ENCODE measurements around the gene SEC14L5.
A peak's percentile ranks its signal among the peaks of the same experiment; 100 is the strongest.

The SEC14L5 gene

GRCh38 chr16:5016967-5017677 lies 59.0 kb downstream of the SEC14L5 start:
- DNase-seq, result no peak

DNA sequence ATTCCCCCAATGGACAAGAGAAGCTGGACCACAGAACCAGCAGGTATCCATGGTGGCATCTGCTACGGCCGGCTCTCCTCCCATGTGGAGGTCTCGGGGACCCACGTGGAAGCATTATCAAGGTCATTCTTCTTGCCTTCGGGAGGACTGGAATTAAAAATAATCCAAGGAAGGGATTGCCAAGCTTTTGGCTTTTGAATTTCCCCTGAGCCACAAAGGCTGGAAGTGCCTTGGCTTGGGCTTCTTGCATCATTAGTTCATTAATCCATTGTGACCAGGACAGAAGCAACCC lies 59.5 kb downstream of the SEC14L5 start:
- no peak for DNase-seq

DNA sequence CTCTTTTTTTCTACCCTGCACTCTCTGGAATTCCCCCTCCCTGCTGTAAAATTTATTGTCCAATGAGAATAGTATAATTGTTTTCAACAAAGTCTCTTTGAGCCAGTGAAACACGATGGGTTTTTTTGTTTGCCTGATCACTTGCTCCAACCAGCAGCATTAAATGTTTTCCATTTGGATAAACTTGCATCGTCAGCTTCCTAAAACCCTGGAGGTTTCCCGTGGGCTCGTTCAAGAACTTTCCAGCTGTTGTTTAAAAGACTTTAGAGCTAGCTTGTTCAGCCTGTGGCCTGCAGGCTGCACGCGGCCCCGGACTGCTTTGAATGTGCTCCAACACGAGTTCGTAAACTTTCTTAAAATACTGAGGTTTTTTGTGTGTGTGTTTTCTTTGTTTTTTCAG lies 60.7 kb downstream of the SEC14L5 start:
- no peak for DNase-seq

DNA sequence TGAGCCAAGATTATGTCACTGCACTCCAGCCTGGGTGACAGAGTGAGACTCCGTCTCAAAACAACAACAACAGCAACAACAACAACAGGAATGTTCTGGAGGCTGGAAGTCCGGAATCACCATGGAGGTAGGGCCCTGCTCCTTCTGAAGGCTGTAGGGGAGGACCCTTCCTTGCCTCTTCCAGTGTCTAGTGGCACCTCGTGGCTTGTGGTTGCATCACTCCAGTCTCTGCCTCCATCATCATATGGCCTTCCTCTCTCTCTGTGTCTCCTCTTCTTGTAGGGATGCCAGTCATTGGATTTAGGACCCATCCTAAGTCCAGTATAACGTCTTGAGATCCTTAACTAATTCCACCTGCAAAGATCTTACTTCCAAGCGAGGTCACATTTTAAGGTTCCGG lies 61.6 kb downstream of the SEC14L5 start:
- DNase-seq, result no peak

DNA sequence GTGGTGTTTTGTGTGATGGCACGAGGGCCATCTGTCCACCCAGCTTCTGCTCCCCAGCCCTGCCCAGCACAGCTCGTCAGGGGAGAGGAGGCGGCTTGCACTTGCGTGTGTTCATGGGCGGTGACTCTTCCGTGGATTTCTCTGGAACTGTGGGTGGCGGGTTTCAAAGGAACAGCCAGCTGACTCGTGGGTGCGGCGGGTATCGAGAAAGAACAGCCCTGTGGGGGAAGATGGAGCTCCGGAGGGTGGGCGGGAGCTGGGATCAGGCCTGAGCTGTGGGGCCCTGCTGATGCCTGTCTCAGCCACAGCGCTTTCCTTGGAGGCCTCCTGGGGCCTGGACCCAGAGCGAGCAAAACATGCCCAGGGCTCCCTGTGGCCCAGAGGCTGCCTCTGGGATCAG lies 62.4 kb downstream of the SEC14L5 start:
- DNase-seq, result no peak

DNA sequence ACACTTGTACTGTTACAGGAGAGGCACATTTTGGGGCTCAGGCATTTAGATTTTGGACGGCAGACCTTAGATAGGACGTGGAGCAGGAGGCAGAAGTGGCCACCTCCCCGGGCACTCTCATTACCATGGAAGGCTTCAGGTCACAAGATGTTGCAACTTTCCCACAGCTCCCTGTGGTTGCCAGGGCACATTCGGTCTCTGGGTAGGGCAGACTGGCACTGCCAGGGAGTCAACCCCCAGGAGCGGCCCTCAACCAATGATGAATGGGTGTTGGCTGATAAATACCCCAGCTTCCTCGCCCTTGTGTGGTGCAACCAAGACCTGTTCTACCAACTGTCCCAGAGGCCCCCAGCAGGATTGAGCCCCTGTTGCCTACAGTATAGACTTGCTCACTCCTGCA lies 64.4 kb downstream of the SEC14L5 start:
- DNase-seq, result no peak

DNA sequence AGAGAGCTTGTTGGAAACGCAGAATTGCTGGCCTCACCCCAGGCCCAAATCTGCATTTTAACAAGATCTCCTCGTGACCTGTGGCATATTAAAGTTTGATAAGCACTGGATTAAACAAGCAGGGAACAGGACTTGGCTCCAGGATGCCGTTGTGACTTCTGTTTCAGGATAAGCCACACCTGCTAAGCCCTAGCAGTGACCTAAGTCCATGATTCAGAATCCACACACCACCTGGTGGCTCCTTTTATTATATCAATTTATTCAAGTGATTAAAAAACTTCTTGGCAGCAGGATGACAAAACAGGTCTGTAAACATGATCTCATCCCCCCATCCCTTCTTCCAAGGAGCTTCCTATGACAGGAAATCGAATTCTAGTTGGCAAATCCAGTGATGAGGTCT lies 66.5 kb downstream of the SEC14L5 start:
- no peak for DNase-seq

DNA sequence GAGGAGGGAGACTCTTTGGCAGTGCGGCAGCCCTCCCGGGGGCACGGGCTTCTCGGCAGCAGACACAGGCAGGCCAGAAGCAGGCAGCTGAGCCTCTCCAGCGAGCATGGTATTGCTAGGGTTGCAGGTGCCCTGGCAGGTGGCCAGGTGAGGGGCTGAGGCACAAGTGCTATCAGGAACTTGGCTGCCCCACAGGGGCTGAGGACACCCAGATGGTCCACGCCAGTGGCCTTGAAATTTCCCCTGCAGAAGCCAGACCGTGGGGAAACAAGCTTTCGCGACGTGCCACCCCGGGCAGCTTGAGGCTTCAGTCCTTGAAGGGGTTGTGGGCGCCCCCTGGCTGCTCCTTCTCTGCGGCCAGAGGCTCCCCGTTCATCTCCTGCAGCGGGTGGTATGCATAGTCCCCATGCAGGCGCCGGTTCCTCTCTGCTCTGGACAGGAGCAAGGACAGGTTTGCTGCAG lies 67.1 kb downstream of the SEC14L5 start:
- no peak for DNase-seq

DNA sequence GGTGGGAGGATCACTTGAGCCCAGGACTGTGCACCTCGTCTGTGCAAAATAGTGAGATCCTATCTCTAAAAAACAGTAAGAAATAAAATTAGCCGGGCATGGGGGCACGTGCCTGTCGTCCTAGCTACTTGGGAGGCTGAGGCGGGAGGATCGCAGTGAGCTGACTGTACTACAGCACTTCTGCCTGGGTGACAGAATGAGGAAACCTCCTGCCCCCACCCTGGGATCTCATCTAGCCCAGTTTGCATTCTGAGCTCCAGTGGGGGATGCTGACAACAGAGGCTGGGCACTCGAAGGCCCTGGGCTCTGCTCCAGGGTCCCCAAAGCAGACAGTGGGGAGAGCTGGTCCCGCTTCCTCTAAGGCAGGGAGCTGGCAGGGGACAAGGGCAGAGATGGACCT lies 68.5 kb downstream of the SEC14L5 start:
- DNase-seq, result no peak

DNA sequence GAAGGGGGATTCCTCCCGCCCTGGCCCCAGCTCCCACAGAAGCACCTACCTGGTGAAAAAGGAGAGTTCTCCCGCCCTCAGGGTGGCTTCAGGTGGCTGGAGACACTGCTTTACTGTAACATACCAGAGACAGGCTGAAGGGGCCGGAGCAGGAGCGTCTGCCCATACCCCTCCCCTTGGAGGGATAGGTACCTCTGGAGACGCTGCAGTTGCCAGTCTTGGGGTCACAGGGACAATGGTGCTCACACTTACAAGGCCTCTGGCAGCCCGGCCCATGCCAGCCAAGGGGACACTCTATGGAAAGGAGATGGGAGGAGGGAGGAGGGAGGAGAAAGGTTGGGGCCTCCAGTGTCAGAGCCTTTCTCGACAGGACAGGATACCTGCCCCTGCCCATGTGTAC lies 69.0 kb downstream of the SEC14L5 start:
- no peak for DNase-seq

DNA sequence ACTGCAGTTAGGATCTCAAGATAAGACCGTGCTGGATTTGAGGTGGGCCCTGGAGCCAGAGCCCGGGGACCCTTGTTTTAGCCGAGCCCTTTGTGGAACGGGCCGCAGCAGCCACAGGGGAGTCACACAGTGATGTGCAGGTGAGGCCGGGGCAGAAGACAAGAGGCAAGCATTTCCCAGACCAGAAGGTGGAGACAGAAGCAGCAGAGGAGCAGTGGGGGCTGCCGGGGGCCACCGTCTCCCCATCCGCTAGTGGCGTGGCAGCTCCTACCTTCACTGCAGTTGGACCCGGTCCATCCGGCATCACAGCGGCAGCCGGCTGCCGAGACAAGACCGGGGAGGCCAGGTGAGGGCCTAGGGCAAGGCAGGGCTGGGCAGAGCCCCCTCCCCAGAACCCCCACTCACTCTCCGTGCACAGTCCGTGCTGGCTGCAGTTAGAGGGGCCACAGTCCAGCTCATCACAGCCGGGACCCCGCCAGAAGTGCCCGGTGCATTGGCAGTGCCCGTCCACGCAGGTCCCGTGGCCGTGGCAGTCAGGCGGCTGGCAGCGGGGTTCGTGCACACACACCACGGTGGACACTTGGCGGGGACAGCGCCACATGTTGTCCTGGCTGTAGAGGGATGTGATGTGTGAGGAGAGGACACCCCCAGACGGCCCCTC lies 69.6 kb downstream of the SEC14L5 start:
- DNase-seq, result no peak

- no peak for DNase-seq
These were observed 70.9 kb downstream of the SEC14L5 start for GRCh38 chr16:5028950-5029475.

GRCh38 chr16:5030251-5030870 lies 72.2 kb downstream of the SEC14L5 start:
- DNase-seq, result no peak

DNA sequence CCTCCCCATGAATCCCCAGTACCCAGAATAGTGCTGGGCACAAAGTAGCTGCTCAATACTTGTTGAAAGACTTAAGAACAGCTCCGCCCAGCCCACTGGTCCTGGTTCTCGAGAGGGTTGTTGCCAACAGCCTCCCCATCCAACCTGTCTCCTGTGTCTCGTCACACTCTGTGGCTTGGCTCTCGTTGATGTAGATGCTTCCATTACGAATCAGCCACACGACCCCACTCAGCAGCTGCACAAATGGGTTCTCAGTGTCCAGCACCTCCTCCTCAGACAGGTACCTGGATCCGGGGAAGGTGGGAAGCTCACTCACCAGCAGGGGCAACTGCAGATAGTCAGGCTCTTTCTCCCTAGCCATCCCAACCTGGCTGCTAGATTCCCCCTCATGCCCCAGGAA lies 73.5 kb downstream of the SEC14L5 start:
- DNase-seq, result no peak

GRCh38 chr16:5032748-5033167 lies 74.6 kb downstream of the SEC14L5 start:
- DNase-seq, result no peak

DNA sequence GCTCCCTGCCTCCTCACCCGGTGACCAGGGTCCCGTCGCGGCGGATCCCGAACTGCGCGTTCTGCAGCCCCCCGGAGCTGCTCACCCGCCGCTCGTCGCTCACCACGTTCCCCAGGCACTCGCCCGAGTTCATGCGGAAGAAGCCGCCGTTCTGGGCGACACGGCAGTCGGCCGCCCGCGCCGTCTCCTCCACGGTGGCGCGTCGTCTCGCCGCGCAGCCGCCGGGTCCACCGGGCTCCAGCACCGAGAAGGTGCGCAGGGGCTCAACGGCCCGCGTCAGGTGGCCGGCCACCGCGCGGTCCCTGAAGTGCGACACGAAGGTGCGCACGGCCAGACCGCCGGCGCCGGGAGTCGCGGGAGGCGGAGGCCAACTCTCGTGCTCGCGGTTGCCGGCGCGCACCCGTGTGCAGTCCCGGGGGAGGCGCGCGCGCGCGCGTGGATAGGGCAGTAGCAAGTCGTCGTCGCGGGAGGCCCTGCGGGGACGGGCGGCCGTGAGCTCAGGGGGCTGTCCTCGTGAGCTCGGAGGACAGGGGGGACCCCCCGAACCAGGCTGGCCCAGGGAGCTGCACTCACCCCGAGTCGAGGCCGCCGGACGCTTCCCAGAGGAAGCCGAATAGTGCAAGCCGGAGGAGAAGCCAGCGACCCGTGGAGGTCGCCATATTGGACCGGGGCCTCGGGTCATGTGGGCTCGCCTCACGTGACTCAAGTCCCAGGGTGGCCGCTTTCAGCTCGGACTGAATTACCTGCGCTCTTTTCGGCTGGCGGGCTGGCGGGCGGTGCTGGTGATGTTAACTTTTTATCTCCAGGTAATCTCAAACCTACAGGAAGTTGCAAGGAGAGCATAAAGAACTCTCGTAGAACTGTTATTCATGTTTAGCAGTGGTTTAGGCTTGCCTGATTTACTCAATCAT lies 75.4 kb downstream of the SEC14L5 start, which contains the start of gene NAGPA:
Gene NAGPA (minus strand): TSS at position 680 of the 911 bp plus-strand sequence. CDS start 21 bp downstream, at position 659.
- DNase-seq, result peak; percentile 59

- no peak for DNase-seq
These were observed 76.0 kb downstream of the SEC14L5 start for GRCh38 chr16:5034167-5034523.

GRCh38 chr16:5035909-5036227 lies 77.7 kb downstream of the SEC14L5 start:
- no peak for DNase-seq

DNA sequence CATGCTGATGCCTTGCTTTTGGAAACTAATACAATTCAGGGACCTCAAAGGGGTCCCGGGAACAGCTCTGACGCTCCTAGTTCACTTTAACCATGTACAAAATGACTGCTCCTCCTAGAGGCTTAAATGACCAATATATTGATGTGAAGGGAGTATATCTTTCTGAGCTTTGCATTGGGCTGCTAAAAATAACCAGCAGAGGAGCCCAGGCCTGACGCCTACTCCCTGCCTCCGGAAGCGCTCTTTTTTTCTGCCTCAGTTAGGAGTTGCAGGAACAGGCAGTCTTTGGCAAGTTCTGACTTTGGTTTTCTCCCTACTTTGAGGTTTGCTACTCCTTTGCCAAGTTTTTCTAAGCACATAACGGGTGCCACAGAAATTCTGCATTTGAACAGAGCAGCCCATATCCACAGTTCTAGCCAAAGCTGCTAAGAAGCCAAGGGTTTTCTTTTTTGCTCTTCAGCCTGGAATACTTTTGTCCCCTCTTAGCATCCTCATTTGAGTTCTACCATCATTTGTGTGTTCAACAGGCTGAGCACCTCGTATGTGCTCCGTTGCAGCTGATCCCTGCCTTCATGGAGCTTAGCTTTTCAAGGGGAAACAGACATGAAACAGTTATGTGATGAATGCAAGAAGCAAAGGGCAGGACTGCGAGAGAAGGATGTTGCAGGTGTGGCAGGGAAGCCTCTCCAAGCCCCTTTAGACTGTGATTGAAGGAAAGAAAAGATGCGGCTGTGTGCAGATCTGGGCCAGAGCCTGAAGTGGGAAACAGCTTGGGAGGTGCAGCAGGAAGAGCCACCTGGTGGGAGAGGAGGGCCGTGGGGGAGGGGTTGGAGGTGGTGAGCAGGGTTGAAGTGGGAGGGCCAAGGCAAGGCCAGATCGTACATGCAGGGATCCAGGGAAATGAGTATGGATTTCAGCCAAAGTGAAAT lies 78.4 kb downstream of the SEC14L5 start:
- DNase-seq, result no peak

- DNase-seq, result no peak
These were observed 82.3 kb downstream of the SEC14L5 start for GRCh38 chr16:5040451-5040850.

GRCh38 chr16:5041600-5042133 lies 83.5 kb downstream of the SEC14L5 start:
- DNase-seq, result no peak

Data from activated gamma-delta T cell (primary cell).